Measurements from ENCODE around the gene ADISSP. TPM values are rescaled to one million over a fixed set of nuclear protein-coding genes. Genes with fewer than 3 reads are reported as not detected.

ADISSP gene
- total RNA-seq, 1 donor from 2014 or later: 10.3 TPM

DNA sequence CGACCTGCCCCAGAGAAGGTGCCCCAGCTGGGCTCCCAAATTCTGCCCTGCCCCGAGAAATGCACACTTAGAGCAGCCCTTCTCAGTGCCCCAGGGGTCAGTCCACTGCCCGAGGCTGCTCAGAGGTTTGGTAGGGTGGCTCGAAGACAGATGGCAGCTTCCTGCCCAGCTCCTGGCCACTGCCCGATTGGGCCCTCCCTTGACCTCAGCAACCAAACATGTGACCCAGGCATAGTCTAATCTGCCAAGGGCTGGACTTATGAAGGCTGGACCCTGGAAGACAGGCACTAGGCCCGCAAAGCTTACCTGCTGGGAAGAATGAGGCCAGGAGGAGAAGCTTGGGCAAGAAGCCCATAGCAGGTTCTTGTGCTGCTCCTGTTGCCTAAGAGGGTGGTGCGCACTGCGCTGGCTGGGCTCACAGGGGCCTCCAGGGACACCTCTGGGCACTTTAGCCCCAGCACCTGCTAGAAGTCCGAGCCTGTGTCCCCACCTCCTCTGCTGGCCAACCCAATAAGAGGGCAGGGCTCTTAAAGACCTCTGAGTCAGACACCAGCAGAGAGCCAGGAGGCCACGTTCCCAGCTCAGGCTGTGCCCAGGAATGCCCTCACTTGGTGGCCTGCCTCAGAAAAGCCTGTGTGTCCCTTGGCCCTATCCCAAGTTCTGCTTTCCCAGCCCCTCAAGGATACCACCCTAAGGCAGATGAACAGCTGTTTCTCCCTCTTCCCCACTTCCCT is 60.6 kb downstream of the ADISSP start:
- DNase-seq: no peak
- peak; percentile 47 for ATAC-seq
- intact Hi-C loops (cut with micrococcal nuclease): no loop called here

DNA sequence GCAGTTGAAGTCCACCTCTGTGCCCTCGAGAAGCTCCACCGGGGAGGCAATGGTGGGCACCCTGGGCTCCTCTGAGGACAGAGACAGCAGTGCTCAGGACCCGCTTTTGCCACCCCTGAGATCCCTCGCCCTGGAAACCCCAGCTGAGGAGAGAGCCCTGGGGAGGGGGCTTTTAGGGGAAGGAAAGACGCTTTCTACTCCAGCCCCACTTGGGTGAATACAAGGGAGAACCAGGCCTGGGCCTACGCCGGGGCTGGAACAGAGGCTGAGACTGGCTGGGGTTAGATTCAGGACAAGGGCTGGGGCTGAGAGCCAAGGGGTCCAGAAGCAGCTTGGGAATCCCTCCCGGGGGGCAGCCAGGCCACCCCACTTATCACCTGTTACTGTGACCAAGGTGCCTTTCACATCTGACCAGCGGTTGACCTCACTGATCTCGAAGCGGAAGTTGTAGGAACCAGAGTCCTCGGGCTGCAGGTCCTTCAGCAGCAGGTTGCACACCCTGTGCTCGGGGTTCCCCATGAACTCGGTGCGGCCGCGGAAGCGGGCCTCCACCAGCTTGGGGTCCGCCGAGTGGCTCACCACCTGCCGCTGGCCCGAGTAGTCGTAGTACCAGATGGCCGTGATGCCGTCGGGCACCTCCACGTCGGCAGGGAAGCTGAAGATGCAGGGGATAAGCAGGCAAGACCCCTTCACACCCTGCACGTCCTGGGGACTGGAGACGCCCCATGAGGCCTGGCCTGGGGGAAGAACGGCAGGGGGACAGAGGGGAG is 61.4 kb downstream of the ADISSP start:
- ATAC-seq (no peak), DNase-seq (no peak)
- intact Hi-C loops (cut with micrococcal nuclease): no loop called here

- DNase-seq (no peak), ATAC-seq (no peak)
- intact Hi-C loops (cut with micrococcal nuclease): no loop called here
Measured at GRCh38 chr20:3705491-3705969, 62.0 kb downstream of the ADISSP start.

DNA sequence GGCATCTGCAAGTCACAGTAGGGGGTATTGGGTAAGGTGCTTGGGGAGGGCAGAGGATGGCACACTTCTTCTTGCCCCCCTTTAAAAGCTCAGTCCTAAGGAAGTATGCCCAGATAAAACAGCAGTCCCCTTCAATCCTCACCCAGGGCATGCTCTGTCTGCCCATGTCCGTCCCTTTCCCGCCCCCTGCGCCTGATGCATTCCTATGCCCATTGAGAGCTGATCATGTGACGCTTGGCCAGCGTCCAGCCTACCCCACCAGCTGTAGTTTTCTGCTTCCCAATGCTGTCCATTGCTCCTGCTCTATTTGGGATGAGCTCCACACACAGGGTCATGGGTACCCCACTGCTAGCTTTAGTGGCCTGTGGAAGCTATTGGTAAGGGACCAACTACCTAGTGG is 63.5 kb downstream of the ADISSP start:
- ATAC-seq (no peak), DNase-seq (no peak)
- intact Hi-C loops (cut with micrococcal nuclease): no loop called here

Other genes with a start within 250 kb of the ADISSP start
- gene GFRA4, start 104.4 kb downstream of the ADISSP start, total RNA-seq: not detected
- 12.2 TPM for gene ADAM33, start 85.7 kb downstream of the ADISSP start, total RNA-seq
- gene SIGLEC1, start 55.2 kb downstream of the ADISSP start, total RNA-seq: 7.1 TPM
- 16.2 TPM for gene HSPA12B, start 35.1 kb downstream of the ADISSP start, total RNA-seq
- gene SPEF1, start 13.7 kb upstream of the ADISSP start, total RNA-seq: not detected
- 68.3 TPM for gene CENPB, start 19.0 kb upstream of the ADISSP start, total RNA-seq
- gene CDC25B, start 28.6 kb upstream of the ADISSP start, total RNA-seq: 7.5 TPM
- gene AP5S1, start 52.8 kb upstream of the ADISSP start, total RNA-seq: 10.2 TPM
- gene MAVS, start 79.1 kb upstream of the ADISSP start, total RNA-seq: 34.8 TPM
- gene PANK2, start 121.6 kb upstream of the ADISSP start, total RNA-seq: 17.4 TPM
- 5.3 TPM for gene RNF24, start 247.8 kb upstream of the ADISSP start, total RNA-seq

All from left ventricle myocardium superior (tissue), 1 donor.